ENCODE results near the gene HHATL.

The HHATL gene, protein sequence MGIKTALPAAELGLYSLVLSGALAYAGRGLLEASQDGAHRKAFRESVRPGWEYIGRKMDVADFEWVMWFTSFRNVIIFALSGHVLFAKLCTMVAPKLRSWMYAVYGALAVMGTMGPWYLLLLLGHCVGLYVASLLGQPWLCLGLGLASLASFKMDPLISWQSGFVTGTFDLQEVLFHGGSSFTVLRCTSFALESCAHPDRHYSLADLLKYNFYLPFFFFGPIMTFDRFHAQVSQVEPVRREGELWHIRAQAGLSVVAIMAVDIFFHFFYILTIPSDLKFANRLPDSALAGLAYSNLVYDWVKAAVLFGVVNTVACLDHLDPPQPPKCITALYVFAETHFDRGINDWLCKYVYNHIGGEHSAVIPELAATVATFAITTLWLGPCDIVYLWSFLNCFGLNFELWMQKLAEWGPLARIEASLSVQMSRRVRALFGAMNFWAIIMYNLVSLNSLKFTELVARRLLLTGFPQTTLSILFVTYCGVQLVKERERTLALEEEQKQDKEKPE

DNA sequence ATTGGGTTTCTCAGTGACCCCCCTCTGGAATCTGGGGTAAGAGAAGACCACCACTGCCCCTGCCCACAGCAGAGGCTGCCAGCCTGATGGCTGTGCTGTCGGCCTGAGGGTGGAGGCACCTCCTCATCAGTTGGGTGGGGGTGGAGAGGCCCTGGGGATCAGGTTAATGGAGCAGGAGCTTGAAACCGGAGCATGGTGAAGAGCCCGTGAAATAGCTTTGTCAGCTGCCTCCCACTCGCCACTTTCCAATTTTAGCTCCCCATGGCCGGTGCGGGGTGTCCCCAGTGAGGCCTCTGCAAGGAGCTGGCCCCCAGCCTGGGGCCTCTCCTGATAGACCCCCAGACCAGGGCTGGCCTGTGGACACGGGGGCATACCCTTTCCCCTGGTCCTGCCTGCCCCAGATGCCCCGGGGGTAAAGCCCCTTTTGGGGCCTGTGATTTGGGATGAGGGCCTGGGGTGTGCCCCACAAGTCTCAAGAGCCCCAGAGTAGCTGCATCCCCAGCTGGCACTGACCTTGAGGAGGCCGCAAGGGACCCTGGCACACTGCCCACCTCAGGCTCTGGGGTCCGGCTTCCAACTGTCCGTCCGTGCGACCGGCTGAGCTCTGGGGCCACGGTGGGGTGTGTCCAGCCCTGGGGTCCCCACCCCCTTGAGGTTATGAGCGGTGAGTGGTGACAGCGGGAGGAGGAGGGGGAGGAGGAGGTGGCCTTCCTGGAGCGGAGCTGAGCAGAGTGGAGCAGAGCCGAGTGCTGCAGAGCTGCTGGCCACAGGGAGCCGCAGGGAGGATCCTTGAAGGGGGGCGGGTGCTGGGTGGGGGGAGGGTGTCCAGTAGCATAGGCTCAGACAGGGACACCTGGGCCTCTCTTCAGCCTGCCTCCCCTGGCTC lies at the start of gene HHATL:
Gene HHATL (minus strand): TSS at position 733 of the 886 bp plus-strand sequence. CDS start 1,972 bp downstream, outside the sequence.
- DNase-seq, result no peak

DNA sequence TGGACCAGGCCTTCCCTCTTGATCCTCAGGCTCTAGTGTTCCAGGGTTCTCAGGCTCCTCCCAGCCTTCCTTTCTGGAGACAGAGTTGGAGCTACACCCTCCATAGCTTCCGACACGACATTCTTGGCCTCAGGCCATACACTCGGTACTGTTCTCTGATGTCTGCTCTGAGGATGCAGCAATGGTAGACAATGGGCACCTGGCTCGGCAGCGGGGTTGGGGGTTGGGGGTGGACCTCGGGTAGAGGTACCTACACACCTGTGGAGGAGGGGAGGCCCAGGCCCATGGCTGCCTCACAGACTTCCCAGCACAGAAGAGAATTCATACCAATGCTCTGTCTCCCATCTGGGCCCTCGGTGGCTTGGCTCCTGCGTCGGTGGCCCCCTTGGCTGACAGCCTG lies 49.0 kb upstream of the HHATL start:
- no peak for DNase-seq

DNA sequence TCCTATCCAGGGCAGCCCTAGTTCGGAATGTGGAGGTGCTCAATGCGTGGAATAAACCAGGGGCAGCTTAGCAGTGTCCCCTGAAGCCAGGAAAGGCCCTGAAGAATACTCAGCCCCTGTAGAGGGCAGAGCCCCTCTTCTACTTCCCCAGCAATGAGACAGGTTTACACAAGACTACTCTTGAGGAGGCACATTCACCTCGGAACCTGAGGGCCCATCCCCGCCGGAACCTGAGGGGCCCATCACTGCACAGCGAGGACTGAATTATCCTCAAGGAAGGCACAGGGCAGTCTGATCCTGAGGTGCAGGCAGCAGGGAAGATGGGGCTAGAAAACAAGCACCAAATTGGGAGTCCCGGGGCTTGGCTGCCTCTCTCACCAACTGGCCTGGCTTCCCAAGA lies 48.2 kb upstream of the HHATL start:
- no peak for DNase-seq

DNA sequence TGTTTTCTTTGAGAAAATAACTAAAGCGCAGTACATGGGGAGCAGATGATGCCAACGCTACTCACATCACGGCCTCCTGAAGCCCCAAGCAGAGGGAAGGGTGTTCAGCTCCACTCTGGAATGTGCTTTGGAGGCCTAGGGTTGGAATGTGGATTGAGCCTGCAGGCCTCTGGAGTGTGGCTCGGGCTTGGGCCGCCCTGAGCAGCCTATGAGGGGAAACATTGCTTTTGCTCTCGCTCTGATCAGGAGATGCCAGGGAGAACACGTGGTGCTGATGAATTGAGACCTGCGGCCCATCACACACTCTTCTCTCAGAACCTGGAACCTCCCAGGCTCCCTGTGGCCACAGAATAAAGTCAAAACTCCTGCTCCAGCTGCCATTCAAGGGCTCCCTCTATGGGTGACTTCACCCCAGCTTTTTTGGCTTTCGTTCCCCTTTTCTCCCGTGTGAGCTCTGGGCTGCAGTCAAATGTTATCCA lies 47.2 kb upstream of the HHATL start:
- DNase-seq, result no peak

DNA sequence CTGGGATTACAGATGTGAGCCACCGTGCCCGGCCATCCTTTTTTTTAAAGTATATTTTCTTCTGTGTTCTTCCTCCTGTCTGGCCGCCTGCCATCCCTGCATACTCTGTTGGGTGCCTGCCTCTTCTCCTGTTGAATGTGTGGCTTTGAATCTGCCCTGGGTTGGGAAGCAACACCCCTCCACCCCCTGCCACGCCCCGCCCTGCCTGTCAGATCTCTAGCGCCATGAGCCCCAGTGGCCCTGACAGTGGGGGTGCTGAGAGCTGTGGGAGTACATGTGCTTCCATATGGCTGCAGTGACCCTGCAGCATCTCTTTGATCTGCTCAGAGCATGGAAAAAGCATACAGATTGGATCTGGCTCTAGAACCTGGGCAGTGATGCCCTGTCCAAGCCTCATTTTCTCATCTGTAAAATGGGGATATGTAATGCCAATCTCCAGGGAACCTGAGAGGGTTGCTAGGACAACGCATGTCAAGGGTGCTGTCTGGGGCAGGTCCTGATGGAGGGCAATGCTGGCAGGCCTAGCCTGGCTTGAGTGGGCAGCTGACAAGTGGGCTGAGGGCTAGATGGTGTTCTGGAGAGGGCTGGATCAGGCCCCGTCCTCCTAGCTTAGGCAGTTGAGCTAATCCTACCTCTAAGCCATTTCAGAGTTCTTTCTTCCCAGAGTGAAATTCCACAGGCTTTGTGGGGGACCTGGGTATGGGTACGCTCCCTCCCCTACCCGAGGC lies 46.6 kb upstream of the HHATL start:
- no peak for DNase-seq

DNA sequence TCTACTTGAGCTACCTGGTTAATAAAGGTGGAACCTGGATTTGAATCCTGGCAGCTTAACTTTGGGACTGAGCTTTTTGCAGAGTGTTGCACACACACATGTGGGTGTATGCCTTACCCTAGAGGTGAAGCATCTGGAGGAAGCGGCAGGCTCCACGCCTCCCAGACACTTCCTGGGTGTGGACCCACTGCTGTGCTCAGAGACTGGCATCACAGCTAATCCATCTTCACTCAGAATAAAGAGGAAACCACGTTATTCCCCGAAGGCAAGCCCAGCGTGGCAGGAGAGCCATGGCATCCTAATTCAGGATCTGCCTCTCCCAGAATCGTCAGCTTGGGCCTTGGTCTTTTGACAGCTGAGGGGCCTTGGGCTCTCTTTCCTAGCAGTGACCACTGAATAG lies 45.0 kb upstream of the HHATL start:
- DNase-seq, result no peak

DNA sequence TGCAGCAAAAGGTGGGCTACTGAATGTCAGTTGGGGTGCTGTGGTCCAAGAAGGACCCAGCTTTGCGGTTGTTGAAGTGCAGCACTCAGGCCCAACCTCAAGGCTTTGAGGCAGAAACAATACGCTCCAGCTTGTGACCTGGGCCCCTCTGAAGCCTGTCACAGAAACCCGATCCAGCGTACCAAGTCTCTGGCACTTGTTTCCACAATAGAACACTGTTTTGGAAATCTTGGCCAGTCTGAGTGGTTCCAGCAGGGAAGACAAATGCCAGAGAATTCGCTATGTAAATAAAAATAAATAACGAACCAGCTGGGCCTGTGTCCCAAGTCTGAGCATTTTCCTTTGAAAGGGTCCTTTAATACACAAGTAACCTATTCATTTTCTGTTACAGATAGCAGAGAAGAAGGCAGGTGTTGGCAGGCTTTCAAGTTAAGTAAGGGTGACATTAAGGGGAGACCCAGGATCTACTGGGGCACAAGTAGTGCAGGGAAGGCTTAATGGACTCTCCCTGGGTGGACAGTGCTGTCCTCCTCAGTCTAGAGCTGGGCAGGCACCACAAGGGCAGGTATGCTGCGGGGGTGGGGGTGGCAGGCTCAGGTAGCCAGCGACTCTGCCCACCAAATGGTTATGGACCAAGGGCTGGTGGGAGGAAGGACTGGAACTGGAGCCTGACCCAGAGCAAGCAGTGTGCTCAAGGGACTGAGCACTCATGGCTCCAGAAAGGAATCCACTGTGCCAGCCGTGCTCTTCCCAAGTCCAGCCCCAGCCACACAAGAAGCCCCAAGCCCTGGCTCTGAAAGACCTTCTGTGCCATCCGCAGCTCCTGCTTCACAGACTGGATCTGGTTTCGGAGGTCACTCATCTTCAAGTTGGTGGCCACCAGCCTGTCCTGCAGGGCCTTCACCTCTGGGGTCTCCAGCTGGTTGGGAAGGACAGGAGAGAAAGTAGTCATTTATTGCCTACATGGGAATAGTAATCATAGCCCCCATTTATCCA lies 44.2 kb upstream of the HHATL start:
- no peak for DNase-seq

DNA sequence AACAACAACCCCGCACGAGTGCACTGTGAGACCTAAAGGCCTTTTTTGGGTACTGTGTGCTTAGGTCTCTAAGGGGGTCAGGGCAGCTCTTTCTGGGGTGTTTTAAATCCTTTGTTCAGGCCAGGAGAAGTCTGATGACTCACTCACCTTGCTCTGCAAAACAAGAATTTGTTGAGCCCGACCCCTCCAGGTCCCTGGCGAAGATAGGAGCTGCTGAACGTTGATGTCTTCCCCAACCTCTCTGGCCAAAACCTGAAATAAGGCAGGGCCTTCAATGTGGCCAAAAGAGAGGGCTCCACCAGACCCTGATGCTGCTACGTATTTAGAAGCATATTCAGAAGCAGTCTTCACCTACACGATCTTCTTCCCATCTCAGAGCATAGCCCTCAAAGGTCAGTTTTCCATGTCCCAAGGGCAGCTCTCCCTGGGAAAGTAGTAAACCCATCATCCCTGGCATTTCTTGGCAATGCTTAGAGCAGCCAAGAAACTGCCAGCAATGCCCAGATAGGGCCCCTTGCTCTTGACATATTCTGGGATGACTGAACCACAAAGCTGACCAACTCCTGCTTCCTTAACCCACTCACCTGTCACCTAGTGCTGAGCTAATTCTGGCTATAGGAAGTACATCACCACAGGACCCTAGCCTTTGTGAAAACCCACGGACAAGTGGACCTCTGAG lies 43.3 kb upstream of the HHATL start:
- no peak for DNase-seq

DNA sequence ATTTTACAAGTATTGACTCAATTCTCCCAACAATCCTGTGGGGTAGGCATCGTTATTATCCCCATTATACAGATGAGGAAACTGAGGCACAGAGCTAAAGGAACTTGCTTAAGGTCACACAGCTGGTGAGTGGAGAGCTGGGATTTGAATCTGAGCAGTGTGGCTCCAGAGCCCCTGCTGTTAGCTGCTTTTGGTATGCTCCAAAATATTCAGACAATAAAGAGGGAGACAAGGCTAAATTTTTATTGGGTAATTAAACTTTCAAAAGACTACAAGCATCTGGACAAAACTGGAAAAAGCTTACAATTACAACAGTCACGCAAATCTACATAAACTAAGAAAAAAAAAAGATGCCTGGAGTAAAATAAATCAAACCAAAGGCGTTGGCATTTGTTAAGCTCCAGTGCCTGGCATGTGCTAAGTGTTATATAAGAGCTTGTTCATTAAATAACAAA lies 42.7 kb upstream of the HHATL start:
- no peak for DNase-seq

DNA sequence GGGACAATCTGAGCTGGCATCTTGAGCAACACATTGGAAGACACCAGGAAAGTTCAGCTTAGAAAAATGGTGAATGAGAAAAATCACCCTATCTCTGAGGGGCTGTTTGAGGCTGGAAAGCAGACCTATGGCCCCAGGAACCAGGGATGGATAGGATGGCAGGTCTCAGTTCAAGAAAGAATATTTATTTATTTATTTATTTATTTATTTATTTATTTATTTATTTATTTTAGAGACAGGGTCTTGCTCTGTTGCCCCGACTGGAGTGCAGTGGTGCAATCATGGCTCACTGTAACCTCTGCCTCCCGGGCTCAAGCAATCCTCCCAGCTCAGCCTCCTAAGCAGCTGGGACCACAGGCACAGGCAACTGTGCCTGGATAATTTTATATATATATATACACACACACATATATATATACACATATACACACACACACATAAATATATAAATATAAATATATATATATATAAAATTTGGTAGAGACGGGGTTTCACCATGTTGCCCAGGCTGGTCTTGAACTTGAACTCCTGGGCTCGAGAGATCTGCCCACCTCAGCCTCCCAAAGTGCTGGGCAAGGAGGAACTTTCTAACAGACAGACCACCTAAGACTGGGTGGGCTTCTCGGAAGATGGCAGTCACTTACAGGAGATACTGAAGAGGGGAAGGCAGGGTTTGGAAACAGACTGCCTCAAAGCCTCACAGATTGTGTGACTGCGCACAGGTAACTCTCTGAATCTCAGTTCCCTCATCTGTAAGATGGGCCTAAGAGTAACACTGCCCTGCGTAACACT lies 40.8 kb upstream of the HHATL start:
- no peak for DNase-seq

DNA sequence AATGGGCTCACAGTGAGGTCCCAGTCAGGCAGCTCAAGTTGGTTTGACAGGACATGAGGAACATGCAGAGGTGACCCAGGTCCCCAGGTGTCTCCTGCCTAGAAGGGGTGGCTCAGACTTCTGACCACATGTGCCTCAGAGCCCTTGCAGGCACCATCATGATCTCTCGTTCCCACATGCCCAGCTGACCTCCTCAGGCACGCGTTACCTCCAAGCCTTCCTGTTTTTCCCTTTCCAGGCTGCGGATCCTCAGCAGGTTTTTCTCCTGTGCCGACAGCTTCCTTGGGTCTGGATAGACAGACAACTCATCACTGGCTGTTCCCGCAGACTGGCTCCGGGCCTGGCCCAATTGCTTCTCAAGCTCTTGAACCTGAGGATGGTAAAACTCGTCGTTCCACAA lies 40.1 kb upstream of the HHATL start:
- DNase-seq, result no peak

DNA sequence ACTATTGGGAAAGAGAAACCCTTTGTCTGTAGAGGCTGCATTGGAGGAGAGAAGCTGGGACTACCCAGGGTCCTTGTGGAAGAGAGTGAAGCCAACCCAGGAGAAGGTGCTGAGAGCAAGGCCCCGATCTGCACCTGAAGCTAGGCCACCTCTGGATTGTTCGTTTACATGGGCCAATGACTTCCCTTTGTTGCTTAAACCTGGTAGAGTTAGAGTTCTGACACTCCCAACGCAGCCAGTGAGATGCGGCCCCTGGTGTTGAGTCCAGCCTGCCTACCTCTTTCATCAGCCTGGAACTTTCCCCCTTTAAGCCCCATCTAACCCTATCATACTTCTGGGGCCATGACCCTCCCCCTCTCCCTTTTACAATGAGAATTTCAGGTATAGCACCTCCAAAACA lies 39.7 kb upstream of the HHATL start:
- DNase-seq, result no peak

DNA sequence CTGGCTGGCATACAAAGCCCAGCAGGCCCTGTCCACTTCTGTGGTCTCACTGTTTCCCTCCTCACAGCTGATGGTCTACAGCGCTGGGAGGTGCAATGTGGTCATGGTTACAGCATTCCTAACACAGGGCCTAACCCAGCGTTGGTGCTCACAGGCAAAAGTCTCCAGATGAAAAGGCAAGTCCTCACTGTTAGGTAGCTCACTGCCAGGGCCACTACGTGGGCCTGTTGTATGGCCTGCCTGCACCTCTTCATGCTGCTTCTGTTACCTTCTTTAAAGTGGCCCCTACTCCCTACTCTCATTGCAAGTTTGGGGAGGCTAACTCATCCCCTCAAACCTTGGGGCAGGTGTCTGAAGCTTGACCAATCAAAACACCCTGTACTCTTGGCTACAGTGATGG lies 39.2 kb upstream of the HHATL start:
- DNase-seq, result no peak

DNA sequence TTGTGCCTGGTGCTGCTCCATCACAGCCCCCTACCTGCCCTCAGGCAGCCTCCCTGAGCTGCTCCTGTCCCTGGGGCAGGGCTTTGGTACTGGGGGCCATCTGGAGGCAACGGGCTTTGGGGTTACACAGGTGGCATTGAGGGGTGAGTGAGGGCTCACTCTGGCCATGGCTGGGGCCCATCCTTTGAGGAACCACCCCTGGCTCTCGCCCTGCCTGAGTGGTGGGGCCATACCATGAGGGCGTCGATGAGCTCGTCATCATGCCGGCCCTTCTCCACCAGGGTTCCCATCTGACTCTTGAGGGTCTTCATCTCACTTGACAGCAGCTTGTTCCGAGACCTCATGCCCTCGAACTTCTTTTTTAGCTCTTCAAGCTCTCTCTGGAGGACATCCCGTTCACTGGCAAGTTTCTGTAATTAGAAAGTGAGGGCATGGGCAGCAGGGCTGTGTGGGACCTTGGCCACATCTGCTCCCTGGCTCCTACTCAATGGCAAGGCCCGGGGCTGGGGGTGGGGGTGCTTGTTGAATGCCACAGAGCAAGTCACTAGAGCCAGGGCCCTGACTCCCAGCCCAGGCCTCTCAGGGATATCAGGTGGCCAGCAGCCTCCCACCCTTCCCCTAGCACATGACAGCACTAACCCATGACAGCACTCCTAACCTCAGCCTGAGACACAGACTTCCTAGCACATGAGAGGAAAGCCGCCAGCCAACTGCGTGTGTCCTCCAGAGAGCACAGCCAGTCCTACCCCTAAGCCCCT lies 37.0 kb upstream of the HHATL start:
- DNase-seq, result no peak

DNA sequence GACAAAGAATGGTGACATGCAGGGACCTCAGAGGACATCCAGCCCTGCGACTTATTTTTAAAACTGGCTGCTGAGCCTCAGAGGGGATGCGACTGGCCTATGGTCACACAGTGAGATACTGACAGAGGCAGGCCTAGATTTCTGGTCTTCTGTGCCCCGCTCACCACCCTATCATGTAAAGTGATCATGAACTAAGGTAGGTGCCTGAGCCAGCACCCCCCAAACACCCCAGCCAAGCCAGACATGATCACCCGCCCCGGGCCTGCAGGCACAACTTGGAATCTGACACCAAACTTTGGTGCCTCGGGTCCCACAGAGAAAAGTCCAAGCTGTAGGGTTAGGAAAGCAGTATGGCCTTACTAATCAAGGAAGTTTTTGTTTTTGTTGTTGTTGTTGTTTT lies 33.9 kb upstream of the HHATL start:
- DNase-seq, result no peak

DNA sequence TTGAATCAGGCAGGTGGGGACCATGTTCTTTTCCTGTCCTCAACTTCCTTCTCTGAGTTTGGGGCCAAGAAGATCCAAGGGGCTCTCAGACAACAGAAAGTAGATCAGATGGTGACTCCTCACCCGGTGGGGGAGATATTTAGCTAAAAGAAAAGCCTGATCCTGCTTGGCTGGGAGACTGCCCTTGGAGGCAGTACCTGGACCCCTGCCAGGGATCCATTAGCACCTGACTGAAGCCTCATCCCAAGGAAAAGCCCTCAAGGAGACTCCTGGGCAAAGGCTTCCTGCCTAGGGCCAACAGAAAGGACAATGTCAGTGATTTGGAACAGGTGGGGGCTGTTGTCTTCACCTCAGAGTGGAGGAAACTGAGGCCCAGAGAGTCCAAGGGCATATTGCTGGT lies 33.5 kb upstream of the HHATL start:
- DNase-seq, result no peak

DNA sequence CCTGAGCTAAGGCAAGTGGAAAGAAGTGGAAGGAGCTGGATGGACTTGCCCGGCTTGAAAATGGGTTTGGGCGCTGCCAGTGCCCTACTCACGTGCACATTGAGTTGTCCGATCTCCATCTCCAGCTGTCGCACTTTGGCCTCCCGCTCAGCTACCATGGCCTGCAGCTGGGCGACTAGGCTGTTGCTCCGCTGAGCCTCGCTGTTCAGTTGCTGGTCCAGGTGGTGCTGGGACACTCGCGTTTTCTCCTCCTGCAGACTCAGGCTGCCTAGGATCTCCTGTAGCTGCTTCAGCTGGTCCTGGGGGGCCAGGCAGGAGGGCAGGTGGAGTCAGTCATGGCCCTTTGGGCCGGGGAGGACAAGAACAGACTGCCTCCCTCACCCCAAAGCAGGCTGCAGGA lies 33.0 kb upstream of the HHATL start:
- no peak for DNase-seq

DNA sequence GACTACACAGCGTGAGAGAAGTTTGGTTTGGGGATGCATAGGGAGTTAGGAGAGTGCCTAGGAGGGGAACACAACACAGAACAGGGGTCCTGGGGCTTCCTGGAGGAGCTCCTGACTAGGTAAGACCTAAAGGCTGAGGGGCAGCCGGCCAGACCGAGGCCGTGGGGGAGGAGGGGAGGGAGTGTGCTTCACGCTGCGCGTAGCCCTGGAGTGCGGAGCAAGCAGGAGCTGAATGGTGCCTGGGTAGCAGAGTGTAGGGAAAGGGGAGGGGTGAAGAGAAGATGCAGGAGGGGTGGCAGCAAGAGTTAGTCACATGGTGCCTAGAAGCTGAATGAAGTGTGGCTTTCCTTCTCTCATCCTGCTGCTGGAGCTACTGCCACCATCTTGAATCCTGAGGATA lies 32.4 kb upstream of the HHATL start:
- DNase-seq, result no peak

DNA sequence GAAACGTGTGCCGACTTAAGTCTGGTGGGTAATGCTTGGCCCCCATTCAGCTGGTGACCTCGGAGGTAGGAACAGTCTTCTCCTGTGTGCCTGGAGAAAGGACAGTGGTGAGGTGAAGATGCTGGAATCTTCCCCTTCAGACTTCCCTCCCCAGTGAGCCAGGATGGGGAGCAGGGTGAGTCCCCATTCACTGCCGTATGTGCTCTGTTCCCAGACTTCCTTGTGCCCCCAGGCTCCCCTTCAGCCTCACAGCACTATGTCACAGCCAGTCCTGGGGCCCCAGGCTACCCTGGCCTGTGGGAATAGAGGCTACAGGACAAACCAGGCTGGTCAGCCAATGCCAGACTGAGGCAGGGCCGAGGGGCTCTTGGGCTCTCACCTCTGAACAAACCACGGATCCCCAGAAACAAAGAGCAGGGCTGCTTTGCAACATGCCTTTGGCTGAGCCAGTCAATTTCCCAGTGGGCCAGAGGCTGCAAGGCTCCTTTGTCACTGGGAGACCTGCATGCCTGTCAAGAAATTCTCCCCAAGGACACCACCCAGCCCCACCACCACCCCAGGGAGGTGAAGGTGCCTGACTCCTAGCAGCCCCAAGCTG lies 31.8 kb upstream of the HHATL start:
- no peak for DNase-seq

Data from cortex of kidney (tissue), 1 donor.